ENCODE data around the gene MCRIP1.

GRCh38 chr17:81802856-81803643 lies 30.0 kb downstream of the MCRIP1 start:
- no peak for TF ChIP-seq CTCF (optimal IDR thresholded peaks at IDR 0.05 in 1 of 3, IDR thresholded peaks at IDR 0.05 in 1 of 3, conservative IDR thresholded peaks at IDR 0.05 in 1 of 3; ENCODE audit: extremely low read depth in 1 of 3, insufficient read depth in 2 of 3, low read length in 3 of 3)
- TF ChIP-seq EZH2 (IDR thresholded peaks at IDR 0.05; ENCODE audit: low read length): peak; percentile 76
